ENCODE measurements around the gene ZNF263.

ZNF263 gene

GRCh38 chr16:3282103-3282729 lies 1.1 kb upstream of the ZNF263 start:
- Histone ChIP-seq H3K4me3 (ENCODE audit: low read depth in 1 of 5, low read length in 5 of 5) (peak overlapping the region; percentile 75 to 92 (median 85)), H3K9ac (ENCODE audit: low read length in 5 of 5) (peak overlapping the region; percentile 65 to 99 (median 94)), H3K27me3 (ENCODE audit: control insufficient read depth in 5 of 5, insufficient read depth in 4 of 5, low read length in 5 of 5) (no peaks in the 10 kb centered on the region), H3K36me3 (ENCODE audit: control insufficient read depth in 5 of 5, insufficient read depth in 5 of 5, low read length in 5 of 5) (peaks cover 4 to 20% (median 18%) of the 10 kb centered on the region in 5 donors), H3K9me3 (ENCODE audit: control insufficient read depth in 5 of 5, low read length in 5 of 5) (peaks cover 0 to 26% (median 11%) of the 10 kb centered on the region in 5 donors), H3K27ac (ENCODE audit: low read depth, low read length) (peak overlapping the region; percentile 97), H3K4me1 (ENCODE audit: control insufficient read depth in 5 of 5, insufficient read depth in 5 of 5, low read length in 5 of 5) (peaks cover 10 to 36% (median 27%) of the 10 kb centered on the region in 5 donors)

DNA sequence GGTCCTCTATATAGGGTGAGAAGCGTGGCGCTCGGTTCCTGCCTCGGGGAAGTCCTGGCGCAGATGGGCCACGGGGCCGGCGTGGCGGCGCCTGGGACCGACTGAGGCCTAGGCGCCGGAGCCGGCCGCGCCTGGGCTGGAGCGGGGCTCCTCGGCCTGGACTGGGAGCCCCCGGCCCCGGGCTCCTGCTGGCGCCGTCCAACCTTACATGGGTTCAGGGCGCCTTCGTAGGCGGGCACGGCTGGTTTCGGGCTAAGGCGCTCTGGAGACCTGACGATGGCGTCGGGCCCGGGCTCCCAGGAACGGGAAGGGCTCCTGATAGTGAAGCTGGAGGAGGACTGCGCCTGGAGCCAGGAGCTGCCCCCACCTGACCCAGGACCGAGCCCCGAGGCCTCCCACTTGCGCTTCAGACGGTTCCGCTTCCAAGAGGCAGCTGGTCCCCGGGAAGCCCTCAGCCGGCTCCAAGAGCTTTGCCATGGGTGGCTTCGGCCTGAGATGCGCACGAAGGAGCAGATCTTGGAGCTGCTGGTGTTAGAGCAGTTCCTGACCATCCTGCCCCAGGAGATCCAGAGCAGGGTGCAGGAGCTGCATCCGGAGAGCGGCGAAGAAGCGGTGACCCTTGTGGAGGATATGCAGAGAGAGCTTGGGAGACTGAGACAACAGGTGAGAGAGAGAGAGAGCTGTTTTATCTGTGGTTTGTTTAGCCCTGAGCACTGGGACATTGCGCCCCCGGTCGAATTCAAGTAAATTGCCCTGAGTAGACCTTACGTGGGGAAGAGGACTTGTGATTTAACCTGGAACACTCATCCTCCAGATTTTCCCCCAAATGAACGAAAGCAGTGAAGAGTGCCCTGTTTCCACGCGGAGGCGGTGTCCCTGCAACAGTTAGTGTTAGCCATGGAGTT lies 504 bp downstream of the ZNF263 start:
- peak overlapping the region; percentile 73 to 99 (median 94) for H3K9ac ChIP-seq (ENCODE audit: low read length in 5 of 5)
- H3K4me3 ChIP-seq (ENCODE audit: low read depth in 1 of 5, low read length in 5 of 5) = peak overlapping the region; percentile 75 to 94 (median 89)
- peaks cover 5 to 33% (median 12%) of the 10 kb centered on the region in 5 donors for H3K9me3 ChIP-seq (ENCODE audit: control insufficient read depth in 5 of 5, low read length in 5 of 5)
- peaks cover 10 to 36% (median 27%) of the 10 kb centered on the region in 5 donors for H3K4me1 ChIP-seq (ENCODE audit: control insufficient read depth in 5 of 5, insufficient read depth in 5 of 5, low read length in 5 of 5)
- peak overlapping the region; percentile 97 for H3K27ac ChIP-seq (ENCODE audit: low read depth, low read length)
- H3K36me3 ChIP-seq (ENCODE audit: control insufficient read depth in 5 of 5, insufficient read depth in 5 of 5, low read length in 5 of 5) = peaks cover 7 to 28% (median 25%) of the 10 kb centered on the region in 5 donors
- no peaks in the 10 kb centered on the region for H3K27me3 ChIP-seq (ENCODE audit: control insufficient read depth in 5 of 5, insufficient read depth in 4 of 5, low read length in 5 of 5)

- H3K27ac ChIP-seq (ENCODE audit: low read depth, low read length) = no peak overlapping the region
- H3K4me1 ChIP-seq (ENCODE audit: control insufficient read depth in 5 of 5, insufficient read depth in 5 of 5, low read length in 5 of 5) = peaks cover 10 to 36% (median 27%) of the 10 kb centered on the region in 5 donors
- H3K36me3 ChIP-seq (ENCODE audit: control insufficient read depth in 5 of 5, insufficient read depth in 5 of 5, low read length in 5 of 5) = peaks cover 10 to 41% (median 39%) of the 10 kb centered on the region in 5 donors
- no peak overlapping the region for H3K9ac ChIP-seq (ENCODE audit: low read length in 5 of 5)
- H3K4me3 ChIP-seq (ENCODE audit: low read depth in 1 of 5, low read length in 5 of 5) = peak overlapping the region; percentile 75 to 94 (median 89)
- peaks cover 18 to 46% (median 26%) of the 10 kb centered on the region in 5 donors for H3K9me3 ChIP-seq (ENCODE audit: control insufficient read depth in 5 of 5, low read length in 5 of 5)
- H3K27me3 ChIP-seq (ENCODE audit: control insufficient read depth in 5 of 5, insufficient read depth in 4 of 5, low read length in 5 of 5) = no peaks in the 10 kb centered on the region
These were observed 1.8 kb downstream of the ZNF263 start for GRCh38 chr16:3285131-3285530.

DNA sequence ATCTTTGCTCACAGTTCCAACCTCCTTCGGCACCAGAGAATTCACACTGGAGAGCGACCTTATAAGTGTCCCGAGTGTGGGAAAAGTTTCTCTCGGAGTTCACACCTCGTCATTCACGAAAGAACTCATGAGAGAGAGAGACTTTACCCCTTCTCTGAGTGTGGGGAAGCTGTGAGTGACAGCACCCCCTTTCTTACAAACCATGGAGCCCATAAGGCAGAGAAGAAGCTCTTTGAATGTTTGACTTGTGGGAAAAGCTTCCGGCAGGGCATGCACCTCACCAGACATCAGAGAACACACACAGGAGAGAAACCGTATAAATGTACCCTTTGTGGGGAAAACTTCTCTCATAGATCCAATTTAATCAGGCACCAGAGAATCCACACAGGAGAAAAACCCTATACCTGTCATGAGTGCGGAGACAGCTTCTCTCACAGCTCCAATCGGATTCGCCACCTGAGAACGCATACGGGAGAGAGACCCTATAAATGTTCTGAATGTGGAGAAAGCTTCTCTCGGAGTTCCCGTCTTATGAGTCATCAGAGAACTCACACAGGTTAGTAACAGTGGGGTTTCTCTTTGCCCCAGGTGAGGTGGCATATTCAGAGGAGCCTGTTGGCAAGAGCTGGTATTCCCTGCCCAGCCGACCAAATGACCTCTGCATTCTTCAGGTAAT lies 6.8 kb downstream of the ZNF263 start:
- H3K27me3 ChIP-seq (ENCODE audit: control insufficient read depth in 5 of 5, insufficient read depth in 4 of 5, low read length in 5 of 5) = no peaks in the 10 kb centered on the region
- no peak overlapping the region for H3K27ac ChIP-seq (ENCODE audit: low read depth, low read length)
- peak overlapping the region; percentile 14 to 59 (median 45) for H3K4me3 ChIP-seq (ENCODE audit: low read depth in 1 of 5, low read length in 5 of 5)
- H3K36me3 ChIP-seq (ENCODE audit: control insufficient read depth in 5 of 5, insufficient read depth in 5 of 5, low read length in 5 of 5) = peaks cover 18 to 71% (median 63%) of the 10 kb centered on the region in 5 donors
- H3K9ac ChIP-seq (ENCODE audit: low read length in 5 of 5) = no peak overlapping the region
- peaks cover 56 to 85% (median 74%) of the 10 kb centered on the region in 5 donors for H3K9me3 ChIP-seq (ENCODE audit: control insufficient read depth in 5 of 5, low read length in 5 of 5)
- H3K4me1 ChIP-seq (ENCODE audit: control insufficient read depth in 5 of 5, insufficient read depth in 5 of 5, low read length in 5 of 5) = peaks cover 0 to 11% (median 8%) of the 10 kb centered on the region in 5 donors

DNA sequence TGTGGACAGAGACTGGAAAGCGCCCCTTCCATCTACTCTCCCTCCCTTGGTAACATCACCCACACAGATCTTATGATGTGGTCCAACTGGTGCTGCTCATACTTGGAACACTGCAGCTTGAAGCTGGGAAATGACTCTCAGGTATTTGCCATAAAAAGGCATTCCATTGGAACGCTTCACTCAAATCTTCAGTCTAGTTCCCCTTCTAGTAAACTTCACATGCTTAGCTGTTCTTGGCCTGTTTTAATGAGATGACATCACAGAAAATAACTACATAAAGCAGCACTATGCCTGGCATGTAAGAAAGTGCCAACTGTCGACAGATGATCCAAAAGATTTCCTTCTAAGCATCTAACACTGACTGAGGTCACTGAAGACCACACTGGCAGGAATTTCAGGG lies 9.3 kb downstream of the ZNF263 start:
- Histone ChIP-seq H3K9ac (ENCODE audit: low read length in 5 of 5) (no peak overlapping the region), H3K36me3 (ENCODE audit: control insufficient read depth in 5 of 5, insufficient read depth in 5 of 5, low read length in 5 of 5) (peaks cover 12 to 54% (median 46%) of the 10 kb centered on the region in 5 donors), H3K4me3 (ENCODE audit: low read depth in 1 of 5, low read length in 5 of 5) (peak overlapping the region in 4 of 5 donors; percentile 9 to 40 (median 12)), H3K27ac (ENCODE audit: low read depth, low read length) (no peak overlapping the region), H3K27me3 (ENCODE audit: control insufficient read depth in 5 of 5, insufficient read depth in 4 of 5, low read length in 5 of 5) (no peaks in the 10 kb centered on the region), H3K9me3 (ENCODE audit: control insufficient read depth in 5 of 5, low read length in 5 of 5) (peaks cover 63 to 82% (median 78%) of the 10 kb centered on the region in 5 donors), H3K4me1 (ENCODE audit: control insufficient read depth in 5 of 5, insufficient read depth in 5 of 5, low read length in 5 of 5) (peaks cover 0 to 7% (median 4%) of the 10 kb centered on the region in 5 donors)

- peaks cover 0 to 7% (median 4%) of the 10 kb centered on the region in 5 donors for H3K4me1 ChIP-seq (ENCODE audit: control insufficient read depth in 5 of 5, insufficient read depth in 5 of 5, low read length in 5 of 5)
- H3K27me3 ChIP-seq (ENCODE audit: control insufficient read depth in 5 of 5, insufficient read depth in 4 of 5, low read length in 5 of 5) = no peaks in the 10 kb centered on the region
- H3K9ac ChIP-seq (ENCODE audit: low read length in 5 of 5) = no peak overlapping the region
- peaks cover 56 to 83% (median 76%) of the 10 kb centered on the region in 5 donors for H3K9me3 ChIP-seq (ENCODE audit: control insufficient read depth in 5 of 5, low read length in 5 of 5)
- H3K36me3 ChIP-seq (ENCODE audit: control insufficient read depth in 5 of 5, insufficient read depth in 5 of 5, low read length in 5 of 5) = peaks cover 20 to 39% (median 30%) of the 10 kb centered on the region in 5 donors
- H3K27ac ChIP-seq (ENCODE audit: low read depth, low read length) = no peak overlapping the region
- peak overlapping the region in 3 of 5 donors; percentile 17 to 51 (median 34) for H3K4me3 ChIP-seq (ENCODE audit: low read depth in 1 of 5, low read length in 5 of 5)
These were observed 11.9 kb downstream of the ZNF263 start for GRCh38 chr16:3295209-3295608.

DNA sequence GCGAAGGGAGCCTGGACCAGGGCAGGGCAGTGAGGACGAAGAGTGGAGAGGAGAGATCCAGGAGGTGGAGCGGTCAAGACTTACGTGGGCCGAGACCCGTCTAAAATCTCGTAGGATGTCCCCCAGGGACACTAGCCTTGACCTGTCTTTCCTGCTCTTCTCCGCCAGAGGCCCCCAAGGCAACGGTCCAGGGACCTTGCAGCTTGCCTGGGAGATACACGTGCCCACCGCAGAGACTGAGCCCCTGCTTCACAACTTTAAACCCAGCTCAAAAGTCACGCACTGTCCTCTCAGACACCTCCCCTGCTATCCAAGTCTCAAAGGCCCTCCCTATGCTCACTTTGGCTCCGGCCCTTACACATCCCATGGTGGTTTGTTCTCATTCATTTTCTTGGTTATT lies 12.5 kb downstream of the ZNF263 start:
- Histone ChIP-seq H3K9ac (ENCODE audit: low read length in 5 of 5) (no peak overlapping the region), H3K4me1 (ENCODE audit: control insufficient read depth in 5 of 5, insufficient read depth in 5 of 5, low read length in 5 of 5) (peaks cover 0 to 7% (median 4%) of the 10 kb centered on the region in 5 donors), H3K36me3 (ENCODE audit: control insufficient read depth in 5 of 5, insufficient read depth in 5 of 5, low read length in 5 of 5) (peaks cover 20 to 36% (median 25%) of the 10 kb centered on the region in 5 donors), H3K9me3 (ENCODE audit: control insufficient read depth in 5 of 5, low read length in 5 of 5) (peaks cover 55 to 83% (median 75%) of the 10 kb centered on the region in 5 donors), H3K27me3 (ENCODE audit: control insufficient read depth in 5 of 5, insufficient read depth in 4 of 5, low read length in 5 of 5) (no peaks in the 10 kb centered on the region), H3K27ac (ENCODE audit: low read depth, low read length) (no peak overlapping the region), H3K4me3 (ENCODE audit: low read depth in 1 of 5, low read length in 5 of 5) (peak overlapping the region in 3 of 5 donors; percentile 2 to 43 (median 34))

- peak overlapping the region; percentile 77 to 93 (median 91) for H3K4me3 ChIP-seq (ENCODE audit: low read depth in 1 of 5, low read length in 5 of 5)
- no peaks in the 10 kb centered on the region for H3K27me3 ChIP-seq (ENCODE audit: control insufficient read depth in 5 of 5, insufficient read depth in 4 of 5, low read length in 5 of 5)
- H3K27ac ChIP-seq (ENCODE audit: low read depth, low read length) = no peak overlapping the region
- peaks cover 28 to 63% (median 49%) of the 10 kb centered on the region in 5 donors for H3K9me3 ChIP-seq (ENCODE audit: control insufficient read depth in 5 of 5, low read length in 5 of 5)
- H3K9ac ChIP-seq (ENCODE audit: low read length in 5 of 5) = peak overlapping the region in 4 of 5 donors; percentile 79 to 94 (median 89)
- H3K4me1 ChIP-seq (ENCODE audit: control insufficient read depth in 5 of 5, insufficient read depth in 5 of 5, low read length in 5 of 5) = peaks cover 0 to 24% (median 19%) of the 10 kb centered on the region in 5 donors
- H3K36me3 ChIP-seq (ENCODE audit: control insufficient read depth in 5 of 5, insufficient read depth in 5 of 5, low read length in 5 of 5) = peaks cover 18 to 39% (median 24%) of the 10 kb centered on the region in 5 donors
These were observed 21.1 kb downstream of the ZNF263 start for GRCh38 chr16:3304370-3304769.

All from subcutaneous abdominal adipose tissue (tissue), 5 donors.